Measurements from ENCODE around the gene CAV1. TPM values are rescaled to one million over a fixed set of nuclear protein-coding genes. Genes with fewer than 3 reads are reported as not detected.

CAV1 gene
- total RNA-seq, 2 experiments from 2014 or later, result not detected

DNA sequence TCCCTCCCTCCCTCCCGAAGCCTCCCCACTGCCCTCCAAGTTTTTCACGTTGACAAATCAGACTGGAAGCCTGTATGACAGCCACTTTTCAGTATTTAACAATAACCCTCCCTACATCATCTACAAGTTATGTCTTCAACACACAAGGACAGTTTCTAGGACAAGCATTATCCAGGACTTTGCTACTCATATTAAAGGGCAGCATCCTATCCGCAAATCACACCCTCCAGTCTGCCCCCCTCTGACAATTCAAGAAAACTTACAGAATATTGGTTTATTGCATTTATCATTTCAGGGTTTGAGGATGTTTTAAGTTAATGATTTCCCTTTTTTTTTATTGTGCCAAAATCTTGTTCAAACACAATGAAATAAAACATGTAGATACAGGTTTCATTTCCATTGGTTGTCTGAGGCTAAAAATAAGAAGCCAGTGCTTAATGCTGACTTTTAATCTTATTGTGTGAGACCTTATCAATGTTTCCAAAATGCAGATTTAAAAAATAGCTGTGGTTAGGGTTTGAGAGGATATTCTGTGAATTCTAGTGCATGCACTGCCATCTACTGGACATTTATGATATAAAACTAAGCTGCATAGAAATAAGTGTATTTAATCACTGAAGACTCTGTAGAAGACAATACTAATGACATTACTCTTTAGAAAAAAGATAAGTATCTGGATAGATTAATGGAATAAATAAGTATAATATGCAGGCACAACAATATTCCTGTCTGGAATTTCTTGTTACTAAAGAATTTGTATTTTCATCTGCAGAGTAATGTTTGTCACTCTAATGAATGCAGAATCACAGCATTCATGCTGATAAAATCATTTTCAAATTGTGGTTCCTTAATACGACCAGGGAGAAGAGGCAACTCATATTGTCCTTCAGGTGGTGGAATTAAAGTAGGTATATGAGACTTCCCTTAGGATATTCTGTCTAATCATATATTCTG is 64.1 kb downstream of the CAV1 start:
- Mint-ChIP-seq H3K27me3 (peaks cover 22% of the 10 kb centered on the region), H3K36me3 (ENCODE audit: low read depth) (no peaks in the 10 kb centered on the region), H3K9me3 (no peaks in the 10 kb centered on the region), H3K27ac (no peak overlapping the region), H3K4me3 (no peak overlapping the region), H3K4me1 (peaks cover 33% of the 10 kb centered on the region)
- CTCF ChIA-PET, result interaction anchor here (0.5 to 1.1 kb wide), 4 partner anchors 147 to 432 kb away, joined by 3 to 6 read pairs (median 3); no protein-coding TSS in a partner anchor
- peak; percentile 23 for DNase-seq
- POLR2A ChIA-PET, result no interaction called here

GRCh38 chr7:116591202-116592040 is 66.6 kb downstream of the CAV1 start:
- H3K4me1 Mint-ChIP-seq, result peaks cover 30% of the 10 kb centered on the region
- no peaks in the 10 kb centered on the region for H3K9me3 Mint-ChIP-seq
- POLR2A ChIA-PET, result interaction anchor here (0.6 kb wide), 1 partner anchor 296 kb away, joined by 3 read pairs; no protein-coding TSS in a partner anchor
- DNase-seq, result no peak
- CTCF ChIA-PET, result interaction anchor here (1.0 to 1.7 kb wide), 4 partner anchors 10 to 439 kb away, joined by 3 to 4 read pairs (median 3); no protein-coding TSS in a partner anchor
- H3K36me3 Mint-ChIP-seq (ENCODE audit: low read depth), result no peaks in the 10 kb centered on the region
- no peak overlapping the region for H3K27ac Mint-ChIP-seq
- peaks cover 28% of the 10 kb centered on the region for H3K27me3 Mint-ChIP-seq
- H3K4me3 Mint-ChIP-seq, result no peak overlapping the region

DNA sequence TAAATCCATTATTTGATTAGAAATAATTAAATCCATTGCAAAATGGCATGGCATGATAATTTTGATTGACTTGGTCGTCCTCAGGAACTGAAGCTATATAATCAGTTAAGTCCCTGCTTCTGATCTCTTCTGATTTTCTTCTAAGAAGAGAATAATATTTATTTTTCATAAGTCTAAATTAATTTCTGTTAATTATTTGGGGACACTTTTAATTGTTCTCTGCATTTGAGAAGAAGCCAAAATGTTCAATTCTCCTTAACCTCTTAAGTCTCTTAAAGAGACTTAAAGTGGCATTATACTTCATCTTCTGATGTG is 67.2 kb downstream of the CAV1 start:
- Mint-ChIP-seq H3K27ac (no peak overlapping the region), H3K9me3 (no peaks in the 10 kb centered on the region), H3K4me1 (peaks cover 30% of the 10 kb centered on the region), H3K36me3 (ENCODE audit: low read depth) (no peaks in the 10 kb centered on the region), H3K4me3 (peak overlapping the region; percentile 41), H3K27me3 (peaks cover 28% of the 10 kb centered on the region)
- DNase-seq, result no peak
- ChIA-PET CTCF (interaction anchor here (1.0 to 1.7 kb wide), 2 partner anchors 10 to 439 kb away, joined by 3 to 4 read pairs; no protein-coding TSS in a partner anchor), POLR2A (no interaction called here)

GRCh38 chr7:116592445-116592844 is 67.6 kb downstream of the CAV1 start:
- H3K27me3 Mint-ChIP-seq, result peaks cover 28% of the 10 kb centered on the region
- no peak for DNase-seq
- ChIA-PET POLR2A (no interaction called here), CTCF (interaction anchor here (1.7 kb wide), 1 partner anchor 9 kb away, joined by 4 read pairs; no protein-coding TSS in a partner anchor)
- peak overlapping the region; percentile 41 for H3K4me3 Mint-ChIP-seq
- H3K27ac Mint-ChIP-seq, result no peak overlapping the region
- H3K4me1 Mint-ChIP-seq, result peaks cover 27% of the 10 kb centered on the region
- no peaks in the 10 kb centered on the region for H3K36me3 Mint-ChIP-seq (ENCODE audit: low read depth)
- no peaks in the 10 kb centered on the region for H3K9me3 Mint-ChIP-seq

- no peak for DNase-seq
- ChIA-PET POLR2A (no interaction called here), CTCF (interaction anchor here (1.1 kb wide), 1 partner anchor 20 kb away, joined by 3 read pairs; no protein-coding TSS in a partner anchor)
- no peak overlapping the region for H3K4me3 Mint-ChIP-seq
- no peaks in the 10 kb centered on the region for H3K9me3 Mint-ChIP-seq
- H3K27me3 Mint-ChIP-seq, result peaks cover 32% of the 10 kb centered on the region
- H3K4me1 Mint-ChIP-seq, result peaks cover 17% of the 10 kb centered on the region
- no peaks in the 10 kb centered on the region for H3K36me3 Mint-ChIP-seq (ENCODE audit: low read depth)
- no peak overlapping the region for H3K27ac Mint-ChIP-seq
Observed at GRCh38 chr7:116593359-116594075, 68.7 kb downstream of the CAV1 start.

- CTCF ChIA-PET, result no interaction called here
Observed at GRCh38 chr7:116595063-116595462, 70.2 kb downstream of the CAV1 start.

DNA sequence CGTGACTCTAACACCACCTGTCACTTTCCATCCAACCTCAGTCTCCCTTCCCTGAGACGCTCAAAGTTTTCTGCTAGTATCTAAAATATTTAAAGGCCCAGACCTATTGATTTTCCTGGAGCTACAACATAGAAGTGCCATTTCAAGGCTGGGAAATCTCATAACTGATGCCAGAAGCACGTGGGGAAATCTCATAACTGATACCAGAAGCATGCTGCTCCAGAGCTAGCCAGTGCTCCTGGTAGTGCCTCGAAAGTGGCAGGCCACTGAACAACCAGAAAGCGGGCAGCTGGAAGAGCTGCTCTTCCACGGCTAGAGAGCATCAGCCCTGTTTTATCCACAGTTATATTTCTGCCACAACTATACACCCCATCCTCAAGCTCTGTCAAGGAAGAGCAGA is 72.5 kb downstream of the CAV1 start:
- Mint-ChIP-seq H3K27me3 (peaks cover 24% of the 10 kb centered on the region), H3K4me1 (peaks cover 19% of the 10 kb centered on the region), H3K27ac (no peak overlapping the region), H3K36me3 (ENCODE audit: low read depth) (no peaks in the 10 kb centered on the region), H3K4me3 (no peak overlapping the region), H3K9me3 (no peaks in the 10 kb centered on the region)
- no peak for DNase-seq
- CTCF ChIA-PET, result interaction anchor here (0.5 kb wide), 1 partner anchor 46 kb away, joined by 4 read pairs; no protein-coding TSS in a partner anchor
- POLR2A ChIA-PET, result no interaction called here

More at GRCh38 chr7:116595063-116595462, 70.2 kb downstream of the CAV1 start:
- Mint-ChIP-seq H3K9me3 (no peaks in the 10 kb centered on the region), H3K27ac (no peak overlapping the region), H3K4me1 (peaks cover 12% of the 10 kb centered on the region), H3K4me3 (no peak overlapping the region), H3K27me3 (peaks cover 29% of the 10 kb centered on the region), H3K36me3 (ENCODE audit: low read depth) (no peaks in the 10 kb centered on the region)
- no peak for DNase-seq
- POLR2A ChIA-PET, result no interaction called here

GRCh38 chr7:116598278-116598677 is 73.4 kb downstream of the CAV1 start:
- ChIA-PET POLR2A (no interaction called here), CTCF (no interaction called here)
- Mint-ChIP-seq H3K27ac (no peak overlapping the region), H3K36me3 (ENCODE audit: low read depth) (no peaks in the 10 kb centered on the region), H3K9me3 (no peaks in the 10 kb centered on the region), H3K4me3 (no peak overlapping the region), H3K27me3 (peaks cover 18% of the 10 kb centered on the region), H3K4me1 (peaks cover 14% of the 10 kb centered on the region)
- no peak for DNase-seq

GRCh38 chr7:116598861-116599260 is 74.0 kb downstream of the CAV1 start:
- CTCF ChIA-PET, result no interaction called here
- Mint-ChIP-seq H3K27me3 (peaks cover 14% of the 10 kb centered on the region), H3K27ac (no peak overlapping the region), H3K4me3 (no peak overlapping the region), H3K4me1 (peaks cover 14% of the 10 kb centered on the region), H3K9me3 (no peaks in the 10 kb centered on the region), H3K36me3 (ENCODE audit: low read depth) (no peaks in the 10 kb centered on the region)
- DNase-seq, result no peak
- POLR2A ChIA-PET, result no interaction called here

- Mint-ChIP-seq H3K27me3 (peaks cover 11% of the 10 kb centered on the region), H3K9me3 (no peaks in the 10 kb centered on the region), H3K4me1 (peaks cover 14% of the 10 kb centered on the region), H3K4me3 (no peak overlapping the region), H3K27ac (no peak overlapping the region), H3K36me3 (ENCODE audit: low read depth) (no peaks in the 10 kb centered on the region)
- ChIA-PET POLR2A (no interaction called here), CTCF (interaction anchor here (1.1 to 1.8 kb wide), 2 partner anchors 10 to 76 kb away, joined by 3 to 4 read pairs; no protein-coding TSS in a partner anchor)
- DNase-seq, result peak; percentile 24
Observed at GRCh38 chr7:116601426-116601825, 76.6 kb downstream of the CAV1 start.

- no peaks in the 10 kb centered on the region for H3K36me3 Mint-ChIP-seq (ENCODE audit: low read depth)
- POLR2A ChIA-PET, result no interaction called here
- H3K9me3 Mint-ChIP-seq, result no peaks in the 10 kb centered on the region
- H3K27ac Mint-ChIP-seq, result no peak overlapping the region
- no peak for DNase-seq
- no peak overlapping the region for H3K4me3 Mint-ChIP-seq
- CTCF ChIA-PET, result no interaction called here
- no peaks in the 10 kb centered on the region for H3K4me1 Mint-ChIP-seq
- peaks cover 15% of the 10 kb centered on the region for H3K27me3 Mint-ChIP-seq
Observed at GRCh38 chr7:116607299-116607698, 82.5 kb downstream of the CAV1 start.

DNA sequence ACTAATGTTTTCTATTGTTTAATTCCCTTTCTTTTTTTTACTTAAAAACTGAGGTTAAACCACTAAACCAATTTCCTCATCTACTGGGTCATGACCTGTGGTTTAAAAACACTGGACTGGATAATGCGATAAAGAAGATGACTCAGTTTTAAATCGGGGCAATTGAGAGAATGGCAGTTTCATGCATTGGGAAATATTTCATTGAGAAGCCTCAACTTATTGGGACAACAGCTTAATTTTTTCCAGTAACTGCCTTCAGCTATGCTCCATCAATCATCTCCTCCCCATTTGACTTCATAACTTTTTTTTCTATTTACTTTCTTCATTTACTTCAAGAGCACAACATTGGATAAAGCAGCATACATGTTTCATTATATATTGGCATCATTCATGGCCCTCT is 85.4 kb downstream of the CAV1 start:
- Mint-ChIP-seq H3K4me1 (no peaks in the 10 kb centered on the region), H3K27me3 (peaks cover 16% of the 10 kb centered on the region), H3K4me3 (no peak overlapping the region), H3K36me3 (ENCODE audit: low read depth) (no peaks in the 10 kb centered on the region), H3K9me3 (no peaks in the 10 kb centered on the region), H3K27ac (no peak overlapping the region)
- CTCF ChIA-PET, result no interaction called here
- POLR2A ChIA-PET, result no interaction called here
- DNase-seq, result no peak

Data from activated CD4-positive, alpha-beta T cell treated with anti-CD3 and anti-CD28 coated beads, Interleukin-2, amount 10 ng/mL, durations not matched to agents 7 days and 5 days (primary cell).